ENCODE data around the gene TOGARAM2.

TOGARAM2 gene

DNA sequence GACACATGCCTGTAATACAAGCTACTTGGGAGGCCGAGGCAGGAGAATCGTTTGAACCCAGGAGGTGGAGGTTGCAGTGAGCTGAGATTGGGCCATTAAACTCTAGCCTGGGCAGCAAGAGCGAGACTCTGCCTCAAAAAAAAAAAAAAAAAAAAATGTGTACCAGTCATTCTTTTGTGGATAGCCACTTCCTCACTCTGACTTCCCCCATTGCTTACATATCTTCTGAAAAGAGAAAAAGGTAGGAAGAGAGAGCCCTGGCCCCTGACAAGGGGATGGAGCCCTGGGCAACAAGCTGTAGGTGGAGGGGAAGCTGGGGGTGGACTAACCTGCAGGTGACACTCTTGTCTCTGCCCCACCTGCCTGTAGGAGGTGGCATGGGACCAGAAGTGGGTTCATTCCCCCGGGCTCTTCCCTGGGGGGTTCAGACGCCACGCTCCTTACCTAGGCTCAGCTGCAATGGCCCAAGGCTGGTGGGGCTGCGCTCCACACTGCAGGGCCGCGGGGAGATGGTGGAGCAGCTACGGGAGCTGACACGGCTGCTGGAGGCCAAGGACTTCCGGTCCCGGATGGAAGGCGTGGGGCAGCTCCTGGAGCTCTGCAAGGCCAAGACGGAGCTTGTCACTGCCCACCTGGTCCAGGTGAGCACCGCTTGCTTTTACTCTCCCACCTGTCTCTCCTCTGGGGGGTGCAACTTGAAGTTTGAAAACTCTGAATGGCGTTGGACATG lies 54.1 kb downstream of the TOGARAM2 start:
- H3K27me3 ChIP-seq (ENCODE audit: control insufficient read depth, insufficient read depth, low read length) = no peaks in the 10 kb centered on the region
- H3K4me1 ChIP-seq (ENCODE audit: control insufficient read depth, insufficient read depth, low read length) = no peaks in the 10 kb centered on the region
- H3K9ac ChIP-seq (ENCODE audit: low read length) = no peak overlapping the region
- no peaks in the 10 kb centered on the region for H3K36me3 ChIP-seq (ENCODE audit: control insufficient read depth, insufficient read depth, low read length)
- no peaks in the 10 kb centered on the region for H3K9me3 ChIP-seq (ENCODE audit: control insufficient read depth, low read length)
- H3K4me3 ChIP-seq (ENCODE audit: low read length) = no peak overlapping the region

DNA sequence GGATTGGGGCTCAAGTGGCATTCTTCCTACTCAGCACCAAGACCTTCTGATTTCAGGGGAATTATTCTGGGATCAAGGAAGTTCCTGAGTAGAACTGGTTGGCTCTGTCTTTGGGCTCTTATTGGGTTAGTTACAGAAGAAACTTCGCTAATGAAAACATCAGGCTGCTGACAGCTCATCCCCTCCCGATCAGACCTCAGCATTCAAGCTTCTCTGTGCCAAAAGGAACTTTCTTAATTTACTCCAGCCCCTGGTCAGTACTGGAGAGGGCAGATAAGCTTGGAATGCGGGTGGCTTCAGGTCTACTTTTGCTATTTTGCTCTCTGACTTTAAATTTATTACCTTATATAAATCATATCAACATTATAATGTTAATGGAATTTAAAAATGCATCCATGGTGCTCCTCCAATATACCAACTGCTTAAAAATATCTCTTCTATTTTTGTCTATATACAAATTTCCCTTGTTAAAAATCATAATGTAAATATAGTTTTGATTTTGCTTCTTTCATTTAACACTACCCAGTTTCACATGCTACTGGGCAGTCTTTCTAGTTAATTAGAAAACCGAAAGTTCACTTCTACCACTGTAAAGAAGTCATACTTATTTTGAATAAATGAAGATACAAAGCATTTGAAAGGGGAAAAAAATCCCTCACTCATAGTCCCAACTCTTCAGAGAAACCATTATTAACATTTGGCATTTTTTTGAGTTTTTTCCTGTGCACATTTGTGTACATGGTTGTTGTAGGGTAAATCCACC lies 58.8 kb downstream of the TOGARAM2 start:
- Histone ChIP-seq H3K36me3 (ENCODE audit: control insufficient read depth, insufficient read depth, low read length) (no peaks in the 10 kb centered on the region), H3K9me3 (ENCODE audit: control insufficient read depth, low read length) (no peaks in the 10 kb centered on the region), H3K27me3 (ENCODE audit: control insufficient read depth, insufficient read depth, low read length) (no peaks in the 10 kb centered on the region), H3K4me1 (ENCODE audit: control insufficient read depth, insufficient read depth, low read length) (no peaks in the 10 kb centered on the region), H3K4me3 (ENCODE audit: low read length) (no peak overlapping the region), H3K9ac (ENCODE audit: low read length) (no peak overlapping the region)

DNA sequence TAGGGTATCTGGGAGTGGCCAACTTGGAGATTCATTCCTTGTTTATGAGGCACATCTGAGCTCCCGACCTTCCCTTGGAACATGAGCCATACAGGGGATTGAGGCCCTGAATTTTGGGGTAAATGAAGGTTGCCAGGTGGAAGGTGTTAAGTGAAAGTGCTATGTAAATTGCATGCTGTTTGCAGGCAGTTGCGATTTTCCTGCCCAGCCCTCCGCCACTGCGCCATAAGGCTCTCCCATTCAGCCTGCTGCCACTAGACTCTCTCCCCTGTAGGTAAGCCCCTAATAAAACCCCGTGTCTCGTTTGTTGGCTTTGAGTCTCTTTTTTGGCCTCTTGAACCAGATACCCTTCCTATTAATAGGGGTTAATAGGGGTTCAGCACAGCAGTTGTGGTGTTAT lies 59.5 kb downstream of the TOGARAM2 start:
- H3K4me3 ChIP-seq (ENCODE audit: low read length) = no peak overlapping the region
- H3K36me3 ChIP-seq (ENCODE audit: control insufficient read depth, insufficient read depth, low read length) = no peaks in the 10 kb centered on the region
- H3K9ac ChIP-seq (ENCODE audit: low read length) = no peak overlapping the region
- H3K9me3 ChIP-seq (ENCODE audit: control insufficient read depth, low read length) = no peaks in the 10 kb centered on the region
- H3K27me3 ChIP-seq (ENCODE audit: control insufficient read depth, insufficient read depth, low read length) = no peaks in the 10 kb centered on the region
- no peaks in the 10 kb centered on the region for H3K4me1 ChIP-seq (ENCODE audit: control insufficient read depth, insufficient read depth, low read length)

DNA sequence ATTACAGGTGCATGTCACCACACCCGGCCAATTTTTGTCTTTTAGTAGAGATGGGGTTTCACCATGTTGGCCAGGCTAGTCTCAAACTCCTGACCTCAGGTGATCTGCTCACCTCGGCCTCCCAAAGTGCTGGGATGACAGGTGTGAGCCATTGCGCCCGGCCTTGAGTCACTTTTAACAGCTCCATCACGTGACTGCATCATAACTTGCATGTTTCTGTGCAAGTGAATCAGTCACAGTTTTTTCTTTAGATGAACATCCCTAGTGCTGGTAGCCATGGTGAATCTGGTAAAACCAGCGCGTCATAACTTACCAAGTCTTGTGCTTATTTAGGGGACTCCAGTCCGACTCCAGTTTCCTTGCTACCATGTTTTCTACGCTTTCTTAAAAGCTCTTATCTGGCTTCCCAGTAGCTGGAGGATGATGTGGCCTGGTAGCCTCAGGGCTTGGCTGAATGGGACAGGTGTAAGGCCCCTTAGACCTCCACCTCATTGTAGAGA lies 60.1 kb downstream of the TOGARAM2 start:
- Histone ChIP-seq H3K4me3 (ENCODE audit: low read length) (no peak overlapping the region), H3K4me1 (ENCODE audit: control insufficient read depth, insufficient read depth, low read length) (no peaks in the 10 kb centered on the region), H3K27me3 (ENCODE audit: control insufficient read depth, insufficient read depth, low read length) (no peaks in the 10 kb centered on the region)

DNA sequence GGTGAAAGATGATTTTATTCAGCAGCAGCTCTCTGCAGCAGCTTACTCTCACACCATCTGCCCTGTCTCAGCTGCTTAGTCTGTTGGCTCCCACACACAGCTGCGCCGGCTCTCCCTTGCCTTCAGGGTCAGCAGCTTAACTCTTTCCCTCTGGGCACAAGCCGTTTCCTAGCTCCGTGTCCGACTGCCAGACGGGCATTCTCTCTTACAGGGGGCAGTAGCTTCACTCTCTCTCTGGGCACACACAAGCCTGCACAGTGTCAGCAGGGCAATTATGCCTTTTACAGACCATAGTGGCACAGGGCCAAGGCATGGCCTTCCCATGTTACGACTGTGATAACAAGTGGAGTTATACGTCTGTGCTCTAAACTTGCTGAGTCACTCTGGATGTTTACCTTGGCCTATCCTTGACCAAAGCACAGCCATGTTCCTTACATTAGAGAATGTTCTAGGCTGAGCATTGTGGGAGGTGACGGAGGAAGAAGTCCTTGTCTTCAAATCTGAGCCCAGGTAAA lies 61.5 kb downstream of the TOGARAM2 start:
- Histone ChIP-seq H3K9ac (ENCODE audit: low read length) (no peak overlapping the region), H3K9me3 (ENCODE audit: control insufficient read depth, low read length) (no peaks in the 10 kb centered on the region), H3K4me3 (ENCODE audit: low read length) (no peak overlapping the region), H3K4me1 (ENCODE audit: control insufficient read depth, insufficient read depth, low read length) (no peaks in the 10 kb centered on the region), H3K27me3 (ENCODE audit: control insufficient read depth, insufficient read depth, low read length) (no peaks in the 10 kb centered on the region), H3K36me3 (ENCODE audit: control insufficient read depth, insufficient read depth, low read length) (no peaks in the 10 kb centered on the region)

More for the DNA sequence above, 60.1 kb downstream of the TOGARAM2 start:
- H3K9me3 ChIP-seq (ENCODE audit: control insufficient read depth, low read length) = no peaks in the 10 kb centered on the region
- H3K36me3 ChIP-seq (ENCODE audit: control insufficient read depth, insufficient read depth, low read length) = no peaks in the 10 kb centered on the region
- H3K9ac ChIP-seq (ENCODE audit: low read length) = no peak overlapping the region

DNA sequence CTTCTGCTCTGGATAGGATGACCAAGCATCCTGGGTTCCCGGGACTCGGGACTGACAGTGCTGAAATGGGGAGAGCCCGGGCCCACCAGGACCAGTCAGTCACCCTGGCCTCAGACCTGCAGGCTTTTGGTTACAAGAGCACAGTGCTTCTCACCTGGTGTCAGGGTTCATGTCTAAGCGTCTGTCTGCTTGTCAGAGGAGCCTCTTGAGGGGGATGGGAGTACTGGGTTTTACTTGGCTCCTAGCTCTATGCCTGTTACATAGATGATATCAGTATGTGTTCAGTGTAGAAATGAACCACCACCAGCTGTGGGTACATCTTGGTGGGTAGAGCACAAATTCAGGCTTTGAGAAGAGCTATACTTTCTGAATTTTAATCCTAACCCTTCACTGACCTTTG lies 63.4 kb downstream of the TOGARAM2 start:
- no peaks in the 10 kb centered on the region for H3K9me3 ChIP-seq (ENCODE audit: control insufficient read depth, low read length)
- no peaks in the 10 kb centered on the region for H3K4me1 ChIP-seq (ENCODE audit: control insufficient read depth, insufficient read depth, low read length)
- H3K27me3 ChIP-seq (ENCODE audit: control insufficient read depth, insufficient read depth, low read length) = no peaks in the 10 kb centered on the region
- no peak overlapping the region for H3K4me3 ChIP-seq (ENCODE audit: low read length)
- no peaks in the 10 kb centered on the region for H3K36me3 ChIP-seq (ENCODE audit: control insufficient read depth, insufficient read depth, low read length)
- no peak overlapping the region for H3K9ac ChIP-seq (ENCODE audit: low read length)

DNA sequence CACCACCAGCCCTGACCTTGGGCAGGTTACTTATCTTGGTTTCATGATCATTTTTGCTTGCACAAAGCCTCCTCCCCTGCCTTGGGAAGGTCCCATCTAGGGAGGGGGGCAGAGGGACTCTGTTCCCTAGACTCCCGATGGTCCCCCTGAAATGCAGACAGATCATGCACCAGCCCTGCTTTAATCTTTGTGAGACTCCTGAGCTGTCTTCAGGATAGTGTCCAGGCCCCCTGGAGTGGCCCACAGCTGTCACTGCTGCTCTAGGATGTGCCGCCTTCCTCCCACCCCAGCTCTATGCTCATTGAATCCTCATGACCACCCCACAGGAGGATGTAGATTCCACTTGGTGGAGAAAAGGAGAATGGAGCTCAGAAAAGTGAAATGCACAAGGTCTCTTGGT lies 65.2 kb downstream of the TOGARAM2 start:
- Histone ChIP-seq H3K9me3 (ENCODE audit: control insufficient read depth, low read length) (no peaks in the 10 kb centered on the region), H3K4me3 (ENCODE audit: low read length) (no peak overlapping the region), H3K36me3 (ENCODE audit: control insufficient read depth, insufficient read depth, low read length) (no peaks in the 10 kb centered on the region), H3K9ac (ENCODE audit: low read length) (no peak overlapping the region), H3K4me1 (ENCODE audit: control insufficient read depth, insufficient read depth, low read length) (no peaks in the 10 kb centered on the region), H3K27me3 (ENCODE audit: control insufficient read depth, insufficient read depth, low read length) (no peaks in the 10 kb centered on the region)

DNA sequence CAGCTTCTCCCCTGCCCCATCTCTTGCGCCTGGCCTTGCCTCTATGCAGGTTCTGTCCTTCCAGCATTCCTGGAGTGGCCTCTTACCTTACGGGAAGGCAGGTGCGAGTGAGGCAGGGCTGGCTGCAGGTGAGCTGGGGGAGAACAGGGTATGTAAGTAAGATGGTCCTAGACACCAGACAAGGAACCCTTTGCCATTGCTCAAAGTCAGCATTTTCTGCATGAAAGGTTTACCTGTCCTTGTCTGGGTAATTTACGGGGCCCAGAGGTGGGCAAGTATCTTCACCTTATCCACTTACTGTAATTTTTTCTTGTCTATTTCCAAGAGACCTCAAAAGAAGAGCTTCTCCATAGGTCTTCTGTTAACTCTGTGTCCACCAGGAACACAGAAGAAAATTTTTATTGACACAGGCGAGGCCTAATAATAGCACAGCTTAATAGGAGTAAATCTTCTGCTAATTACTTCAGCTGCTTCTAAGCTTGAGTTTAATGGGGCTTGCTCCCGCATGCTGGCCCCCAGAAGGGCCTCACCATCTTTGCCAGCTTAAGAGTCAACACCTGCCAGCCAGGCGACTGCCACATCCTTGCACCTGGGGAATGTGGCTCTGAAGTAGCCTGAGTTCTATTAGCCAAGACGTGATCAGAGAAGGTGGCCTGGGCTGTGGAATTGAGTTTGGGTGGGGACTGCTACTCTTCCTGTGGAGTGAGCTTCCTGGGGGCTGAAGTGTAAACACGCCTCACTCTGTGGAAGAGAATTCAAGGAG lies 66.2 kb downstream of the TOGARAM2 start:
- H3K9ac ChIP-seq (ENCODE audit: low read length) = no peak overlapping the region
- H3K27me3 ChIP-seq (ENCODE audit: control insufficient read depth, insufficient read depth, low read length) = no peaks in the 10 kb centered on the region
- H3K4me3 ChIP-seq (ENCODE audit: low read length) = no peak overlapping the region
- H3K4me1 ChIP-seq (ENCODE audit: control insufficient read depth, insufficient read depth, low read length) = no peaks in the 10 kb centered on the region
- H3K36me3 ChIP-seq (ENCODE audit: control insufficient read depth, insufficient read depth, low read length) = no peaks in the 10 kb centered on the region
- H3K9me3 ChIP-seq (ENCODE audit: control insufficient read depth, low read length) = no peaks in the 10 kb centered on the region

DNA sequence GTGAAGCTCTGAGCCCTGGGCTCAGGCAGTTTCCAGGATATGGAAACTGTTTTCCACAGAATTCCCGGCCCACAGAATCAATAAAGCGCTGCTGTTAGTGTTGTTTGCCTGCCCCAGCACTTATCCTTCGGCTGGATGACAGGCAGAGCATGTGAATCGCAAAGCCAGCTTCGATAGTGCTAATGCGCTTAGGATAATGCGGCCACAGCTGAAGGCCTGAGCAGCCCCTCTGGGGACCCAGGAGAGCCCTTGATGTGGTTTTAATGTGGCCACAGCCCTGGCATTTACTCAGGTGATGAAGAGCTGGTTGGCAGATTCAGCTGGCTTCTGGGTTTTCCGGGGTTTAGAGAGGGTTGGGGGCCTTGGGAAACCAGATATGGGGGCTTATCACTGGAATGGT lies 69.5 kb downstream of the TOGARAM2 start:
- no peaks in the 10 kb centered on the region for H3K4me1 ChIP-seq (ENCODE audit: control insufficient read depth, insufficient read depth, low read length)
- no peaks in the 10 kb centered on the region for H3K36me3 ChIP-seq (ENCODE audit: control insufficient read depth, insufficient read depth, low read length)
- no peak overlapping the region for H3K4me3 ChIP-seq (ENCODE audit: low read length)
- H3K9ac ChIP-seq (ENCODE audit: low read length) = no peak overlapping the region
- H3K27me3 ChIP-seq (ENCODE audit: control insufficient read depth, insufficient read depth, low read length) = no peaks in the 10 kb centered on the region
- H3K9me3 ChIP-seq (ENCODE audit: control insufficient read depth, low read length) = no peaks in the 10 kb centered on the region

DNA sequence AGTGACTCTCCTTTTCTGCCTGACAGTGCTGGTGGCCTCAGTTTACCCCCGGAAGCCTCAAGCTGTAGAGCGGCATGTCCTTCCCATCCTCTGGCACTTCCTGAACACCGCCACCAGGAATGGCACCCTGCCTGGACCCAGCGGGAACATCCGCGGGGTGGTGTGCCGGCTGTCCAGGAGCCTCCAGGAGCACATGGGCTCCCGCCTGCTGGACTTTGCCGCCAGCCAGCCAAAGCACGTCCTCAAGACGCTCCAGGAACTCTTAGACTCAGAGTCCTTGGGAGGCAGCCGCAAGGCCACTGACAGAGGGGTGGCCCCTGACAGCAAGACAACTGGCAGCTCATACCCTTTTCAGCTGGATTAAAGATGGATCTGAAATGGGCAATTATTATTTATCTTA lies 70.6 kb downstream of the TOGARAM2 start:
- Histone ChIP-seq H3K9me3 (ENCODE audit: control insufficient read depth, low read length) (no peaks in the 10 kb centered on the region), H3K9ac (ENCODE audit: low read length) (no peak overlapping the region)

DNA sequence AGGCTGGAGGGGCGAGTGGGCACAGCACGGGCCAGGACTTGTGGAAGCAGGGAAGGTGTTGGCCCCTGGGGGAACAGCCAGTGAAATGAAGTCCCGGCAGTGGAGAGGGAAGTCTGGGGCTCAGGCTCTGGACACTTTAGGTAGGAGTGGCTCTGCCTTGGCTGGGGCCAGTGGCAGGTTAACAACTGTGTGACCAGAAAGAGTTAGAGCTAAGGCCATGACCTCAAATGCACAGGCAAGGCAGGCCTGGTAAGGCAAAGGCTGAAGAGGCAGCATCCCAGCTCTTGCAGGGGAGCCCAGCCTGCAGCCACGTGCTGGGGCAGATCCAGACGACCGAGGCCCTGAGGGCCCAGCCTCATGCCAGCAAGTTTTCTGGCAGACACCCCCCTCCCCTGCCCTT lies 71.7 kb downstream of the TOGARAM2 start:
- no peaks in the 10 kb centered on the region for H3K9me3 ChIP-seq (ENCODE audit: control insufficient read depth, low read length)
- no peak overlapping the region for H3K9ac ChIP-seq (ENCODE audit: low read length)
- H3K27me3 ChIP-seq (ENCODE audit: control insufficient read depth, insufficient read depth, low read length) = no peaks in the 10 kb centered on the region
- no peaks in the 10 kb centered on the region for H3K4me1 ChIP-seq (ENCODE audit: control insufficient read depth, insufficient read depth, low read length)
- H3K4me3 ChIP-seq (ENCODE audit: low read length) = no peak overlapping the region
- H3K36me3 ChIP-seq (ENCODE audit: control insufficient read depth, insufficient read depth, low read length) = no peaks in the 10 kb centered on the region

More for the DNA sequence above, 70.6 kb downstream of the TOGARAM2 start:
- Histone ChIP-seq H3K4me1 (ENCODE audit: control insufficient read depth, insufficient read depth, low read length) (no peaks in the 10 kb centered on the region), H3K36me3 (ENCODE audit: control insufficient read depth, insufficient read depth, low read length) (no peaks in the 10 kb centered on the region), H3K4me3 (ENCODE audit: low read length) (no peak overlapping the region), H3K27me3 (ENCODE audit: control insufficient read depth, insufficient read depth, low read length) (no peaks in the 10 kb centered on the region)

DNA sequence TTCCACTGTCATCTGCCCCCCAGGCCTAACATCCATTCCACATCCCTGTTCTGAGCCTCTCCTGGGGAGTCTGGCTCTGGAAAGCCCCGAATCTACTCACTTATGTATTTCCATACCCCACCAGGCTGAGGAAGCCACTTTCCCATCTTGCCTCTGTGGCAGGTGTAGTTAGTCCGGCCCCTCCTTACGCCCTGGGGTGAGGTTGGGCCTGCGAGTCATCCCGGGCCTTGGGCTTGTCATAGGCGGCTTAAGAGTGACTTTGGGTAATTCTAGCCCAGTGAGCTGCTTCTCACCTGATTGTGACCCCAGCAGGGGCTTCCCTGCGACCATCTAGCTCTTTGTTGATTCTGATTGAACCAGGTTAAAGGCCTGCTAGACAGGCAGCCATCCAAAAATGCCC lies 72.1 kb downstream of the TOGARAM2 start:
- Histone ChIP-seq H3K9ac (ENCODE audit: low read length) (no peak overlapping the region), H3K9me3 (ENCODE audit: control insufficient read depth, low read length) (no peaks in the 10 kb centered on the region), H3K27me3 (ENCODE audit: control insufficient read depth, insufficient read depth, low read length) (no peaks in the 10 kb centered on the region), H3K36me3 (ENCODE audit: control insufficient read depth, insufficient read depth, low read length) (no peaks in the 10 kb centered on the region), H3K4me1 (ENCODE audit: control insufficient read depth, insufficient read depth, low read length) (no peaks in the 10 kb centered on the region), H3K4me3 (ENCODE audit: low read length) (no peak overlapping the region)

Measured in mucosa of stomach (tissue), 1 donor.